HL-60/S4 treated with retinoic acid at 250 ng/mL for 4 days and 3 days (cell line): Measurements from ENCODE around the gene MRNIP.

ENCODE experiments used
- in situ Hi-C: fragments of 300-500 bp; cut with MboI; formaldehyde crosslinking; loops from 2 replicates; pipeline ENCODE4 v1.7.0; 2022; ENCODE audit warnings: low sequenced_read_pairs

MRNIP gene

GRCh38 chr5:179889885-179890284 lies 31.3 kb upstream of the MRNIP start:
- in situ Hi-C loops, result no loop called here

- in situ Hi-C loops, result no loop called here
These were observed 29.2 kb upstream of the MRNIP start for GRCh38 chr5:179887802-179888201.

DNA sequence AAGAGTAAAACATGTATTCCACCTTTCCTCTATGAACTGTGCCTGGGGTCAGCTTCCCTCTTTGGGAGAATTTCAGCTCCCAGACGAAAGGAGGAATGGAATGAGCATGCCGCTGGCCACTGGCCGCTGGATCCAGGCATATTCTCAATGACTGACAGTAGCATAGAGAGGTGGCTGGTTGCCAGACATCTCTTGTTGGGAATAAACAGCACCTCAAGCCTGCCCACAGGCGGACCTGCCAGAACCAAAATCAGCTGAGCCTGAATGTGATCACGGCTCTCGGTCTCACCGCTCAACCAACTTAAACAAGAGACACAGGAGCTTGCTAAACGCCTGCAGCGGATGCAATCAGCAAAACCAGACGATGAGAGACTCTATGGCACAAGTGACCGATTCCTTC lies 28.5 kb upstream of the MRNIP start:
- in situ Hi-C loops, result no loop called here

GRCh38 chr5:179886190-179886911 lies 27.7 kb upstream of the MRNIP start:
- in situ Hi-C loops, result no loop called here

- in situ Hi-C loops, result no loop called here
These were observed 27.0 kb upstream of the MRNIP start for GRCh38 chr5:179885491-179886090.

- in situ Hi-C loops, result no loop called here
These were observed 24.5 kb upstream of the MRNIP start for GRCh38 chr5:179883163-179883562.

GRCh38 chr5:179882338-179882737 lies 23.7 kb upstream of the MRNIP start:
- in situ Hi-C loops, result no loop called here

- in situ Hi-C loops, result no loop called here
These were observed 22.4 kb upstream of the MRNIP start for GRCh38 chr5:179880848-179881590.

DNA sequence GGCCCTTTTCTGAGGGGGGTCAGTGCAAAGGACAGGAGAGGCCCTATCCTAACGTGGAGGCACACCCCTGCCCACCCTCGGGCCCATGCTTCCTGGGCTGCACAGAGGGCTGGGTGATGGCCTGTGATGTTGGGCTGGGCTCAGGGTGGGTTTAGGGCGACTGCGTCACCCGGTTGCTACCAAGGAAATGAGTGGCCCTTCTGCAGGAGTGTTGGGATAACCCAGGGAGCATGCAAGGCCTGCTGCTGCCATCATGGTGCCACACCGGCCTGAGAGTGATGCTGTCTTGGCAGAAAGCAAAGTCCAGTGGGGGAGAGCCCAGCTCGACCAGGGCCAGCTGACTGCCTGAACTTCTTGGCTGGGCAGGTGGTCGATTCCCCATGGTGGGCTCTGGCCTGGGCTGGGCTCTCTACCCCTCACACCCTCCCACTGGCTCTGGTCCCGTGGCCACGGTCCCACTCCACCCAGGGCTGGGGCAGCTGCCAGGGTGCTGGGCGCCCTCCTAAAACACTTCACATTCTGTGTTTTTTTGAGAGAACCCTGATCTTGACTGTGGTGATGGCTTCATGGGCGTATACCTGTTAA lies 21.5 kb upstream of the MRNIP start:
- in situ Hi-C loops, result no loop called here

DNA sequence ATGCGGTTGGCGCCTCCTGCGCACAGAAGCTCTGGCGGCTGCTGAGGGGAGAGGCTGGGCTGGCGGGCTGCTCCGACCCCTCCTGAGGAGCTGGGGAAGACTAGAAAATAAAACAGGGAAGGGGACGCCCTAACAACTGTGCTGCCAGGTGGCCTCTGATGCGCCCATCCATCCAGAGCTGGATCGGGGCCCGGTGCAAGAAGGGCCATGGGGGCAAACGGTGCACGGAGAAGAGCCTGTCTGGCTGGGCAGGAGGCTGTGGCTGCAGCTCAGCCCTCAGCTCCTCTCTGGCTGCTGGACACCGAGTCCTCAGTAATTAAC lies 21.0 kb upstream of the MRNIP start:
- in situ Hi-C loops, result no loop called here

- in situ Hi-C loops, result no loop called here
These were observed 20.5 kb upstream of the MRNIP start for GRCh38 chr5:179879003-179879689.

DNA sequence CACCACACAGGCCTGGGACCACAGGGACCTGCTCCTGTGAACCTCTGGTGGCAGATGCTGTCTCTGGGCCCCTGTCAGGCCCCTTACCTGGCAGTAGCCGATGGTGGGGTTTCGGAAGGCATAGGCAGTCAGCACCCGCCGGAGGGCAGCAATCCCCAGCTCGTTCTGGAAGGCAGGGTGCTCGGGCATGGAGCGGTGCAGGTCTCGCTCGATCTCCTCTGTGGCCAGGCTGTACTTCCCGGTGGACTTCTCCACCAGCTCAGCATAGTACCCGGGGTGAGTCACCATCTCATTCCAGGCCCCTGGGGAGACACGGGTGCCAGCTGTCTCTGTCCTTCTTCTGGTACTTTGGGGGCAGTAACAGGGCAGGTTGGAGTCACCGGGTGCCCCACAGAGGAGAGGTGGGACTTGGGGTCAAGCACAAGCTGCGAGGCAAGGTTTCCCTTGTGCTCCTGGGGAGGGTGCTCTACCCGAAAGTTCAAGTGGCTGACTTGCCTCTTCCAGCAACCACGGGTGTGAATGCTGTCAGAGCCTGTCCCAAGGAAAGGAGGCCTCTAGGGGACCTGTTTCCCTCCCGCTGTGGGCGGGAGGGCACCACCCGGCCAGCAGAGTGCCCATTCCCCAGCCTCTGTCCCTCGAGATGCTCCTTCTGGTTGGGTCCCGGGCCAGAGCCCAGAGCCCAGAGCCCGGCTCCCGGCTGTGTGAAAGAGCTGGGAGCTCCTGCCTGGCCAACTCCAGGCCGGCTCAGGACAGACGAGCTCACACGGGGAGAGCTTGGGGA lies 19.8 kb upstream of the MRNIP start:
- in situ Hi-C loops, result no loop called here

DNA sequence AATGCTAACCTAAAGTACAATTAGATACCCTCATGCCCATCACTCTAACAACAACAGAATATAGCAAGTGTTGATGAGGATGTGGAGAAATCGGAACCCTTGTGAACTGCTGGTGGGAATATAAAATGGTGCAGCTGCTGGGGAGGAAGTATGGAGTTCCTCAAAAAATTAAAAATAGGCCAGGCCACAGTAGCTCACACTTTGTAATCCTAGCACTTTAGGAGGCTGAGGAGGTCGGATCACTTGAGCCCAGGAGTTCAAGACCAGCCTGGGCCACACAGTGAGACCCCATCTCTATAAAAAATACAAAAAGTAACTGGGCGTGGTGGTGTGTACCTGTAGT lies 18.0 kb upstream of the MRNIP start:
- in situ Hi-C loops, result no loop called here

GRCh38 chr5:179875741-179876609 lies 17.4 kb upstream of the MRNIP start:
- in situ Hi-C loops, result no loop called here

DNA sequence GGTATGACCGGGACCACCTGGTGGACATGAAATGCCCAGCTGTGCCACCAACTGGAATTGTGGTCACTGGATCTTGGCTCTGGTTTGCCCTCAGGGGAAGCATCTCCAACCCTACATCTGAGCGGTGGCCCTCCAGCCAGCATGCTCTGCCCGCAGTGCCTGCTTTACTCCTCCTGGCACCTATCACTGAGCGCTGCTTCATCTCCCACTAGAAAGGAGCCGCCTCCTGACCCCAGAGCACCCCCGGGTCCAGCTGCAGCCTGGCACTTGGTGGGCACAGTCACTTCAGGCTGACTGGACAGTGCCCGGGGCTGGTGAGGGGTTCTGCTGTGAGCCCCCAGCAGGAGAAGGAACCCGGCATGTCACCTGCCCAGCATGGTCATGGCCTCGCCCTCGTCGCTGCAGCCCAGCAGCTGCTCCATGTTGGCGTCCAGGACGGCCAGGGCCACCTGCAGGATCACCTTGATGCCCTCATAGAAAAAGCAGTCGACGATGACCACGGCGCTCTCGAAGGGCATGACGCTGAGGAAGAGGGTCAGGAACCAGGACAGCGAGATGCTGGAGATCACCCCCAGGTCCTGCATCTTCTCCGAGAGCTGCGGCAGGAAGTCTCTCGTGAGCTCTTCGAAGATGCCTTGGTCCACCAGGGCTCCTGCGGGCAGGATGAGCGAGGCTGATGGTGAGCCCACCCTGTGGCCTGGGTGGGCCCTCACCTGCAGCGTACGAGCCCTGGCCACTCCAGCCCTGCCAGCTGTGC lies 16.1 kb upstream of the MRNIP start:
- in situ Hi-C loops, result no loop called here

DNA sequence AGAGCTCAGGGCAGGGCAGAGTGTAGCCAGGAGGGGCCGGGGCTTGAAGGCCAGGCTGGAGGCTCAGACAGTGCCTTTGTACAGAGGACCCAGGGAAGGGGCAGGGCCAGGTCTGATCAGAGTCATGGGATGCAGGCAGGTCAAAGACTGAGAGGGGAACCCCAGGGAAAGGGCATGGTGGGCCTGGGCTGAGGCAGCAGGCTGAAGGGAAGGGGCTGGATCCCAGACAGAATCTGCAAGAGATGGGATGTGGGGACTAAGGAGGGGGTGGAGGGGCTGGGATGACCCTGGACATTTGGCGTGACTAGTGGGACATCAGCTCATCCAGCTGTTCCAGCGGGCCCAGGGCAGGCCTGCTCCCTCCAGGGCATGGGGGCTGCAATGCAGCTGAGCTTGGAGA lies 15.5 kb upstream of the MRNIP start:
- in situ Hi-C loops, result no loop called here

GRCh38 chr5:179873588-179874110 lies 15.0 kb upstream of the MRNIP start:
- in situ Hi-C loops, result no loop called here

DNA sequence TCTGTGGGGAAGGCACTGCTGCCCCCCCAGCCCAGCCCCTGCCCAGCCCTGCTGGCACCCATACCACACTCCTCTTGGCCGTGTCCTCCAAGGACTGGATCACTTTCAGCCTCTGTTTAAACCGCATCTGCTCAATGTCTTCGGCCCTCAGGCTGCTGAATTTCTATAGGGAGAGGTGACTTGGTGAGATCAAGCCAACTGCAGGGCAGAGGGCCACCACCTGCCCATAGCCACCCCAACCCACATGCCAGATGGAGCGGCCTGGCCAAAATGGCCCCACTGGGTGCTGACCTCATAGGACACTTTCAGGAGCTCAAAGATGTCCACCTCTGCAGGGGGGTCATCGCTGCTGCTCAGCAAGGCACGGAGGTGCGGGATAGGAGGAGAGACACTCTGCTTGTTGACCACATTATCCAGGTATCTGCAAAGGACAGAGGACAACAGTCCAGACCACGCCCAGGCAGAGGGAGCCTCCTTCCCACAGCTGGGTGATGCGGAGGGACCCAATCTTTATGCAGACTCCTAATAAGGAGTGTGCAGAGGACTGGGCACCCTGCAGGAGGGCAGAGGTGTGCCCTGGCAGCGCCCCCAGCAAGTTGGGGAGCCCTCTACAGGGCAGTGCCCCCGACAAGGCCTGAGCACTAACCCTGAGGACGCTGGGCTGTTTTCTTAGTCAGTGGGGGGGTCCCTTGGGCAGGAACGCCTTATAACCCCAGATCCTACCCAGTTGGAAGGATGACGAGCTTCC lies 14.4 kb upstream of the MRNIP start:
- in situ Hi-C loops, result no loop called here
